CD1c-positive myeloid dendritic cell (primary cell): Measurements from ENCODE around the gene PRR13.

Source experiments
- DNase-seq: peaks from one replicate; pipeline ENCODE4 v3.0.0-alpha.2; 2016; ENCODE audit errors: extremely low spot score

PRR13 gene

GRCh38 chr12:53493610-53494391 lies 52.3 kb downstream of the PRR13 start:
- no peak for DNase-seq
